RKO (cell line): Measurements from ENCODE around the gene ZNF286A.
A peak's percentile ranks its signal among the peaks of the same experiment; 100 is the strongest.
"Not testable (repeated sequence)": the region's sequence is repeated elsewhere in the genome, so short reads cannot be mapped to it uniquely, and the experiment has no call there.

Experiments
- DNase-seq: peaks from one replicate; pipeline ENCODE4 v3.0.0-alpha.2; 2016; ENCODE audit warnings: low spot score

The ZNF286A gene

GRCh38 chr17:15699413-15699924, at the start of gene ZNF286A:
Gene ZNF286A (plus strand): TSS chr17:15699752. CDS start chr17:15700330, 578 bp downstream.
- peak; percentile 99 for DNase-seq

DNA sequence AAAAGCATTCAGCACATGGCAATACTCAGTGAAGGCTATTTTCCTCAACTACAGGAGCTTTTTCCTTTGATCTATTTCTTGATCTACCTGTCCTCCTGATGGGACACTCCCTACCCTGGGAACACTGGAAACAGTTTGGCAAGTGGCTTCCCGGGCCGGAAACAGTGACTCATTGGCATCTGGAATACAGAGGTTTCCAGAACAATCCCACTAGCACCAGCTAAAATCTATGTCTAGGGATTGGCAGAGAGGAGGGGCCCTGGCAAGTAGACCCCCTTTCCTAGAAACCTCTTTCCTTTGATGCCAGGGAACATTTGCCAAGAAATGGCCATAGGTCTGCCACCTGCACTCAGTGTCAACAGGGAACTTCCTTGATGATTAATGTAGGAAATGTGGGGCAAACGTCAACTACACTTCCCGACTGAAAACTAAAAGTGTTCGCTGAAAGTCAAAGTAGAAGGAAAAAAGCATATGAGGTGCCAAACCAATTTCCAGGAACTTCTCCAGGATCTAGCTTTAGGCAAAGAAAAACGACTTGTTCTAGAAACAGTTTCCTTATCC, 49.6 kb upstream of the ZNF286A start:
- DNase-seq: peak; percentile 55

GRCh38 chr17:15650741-15651582, 48.6 kb upstream of the ZNF286A start:
- DNase-seq: no peak

DNA sequence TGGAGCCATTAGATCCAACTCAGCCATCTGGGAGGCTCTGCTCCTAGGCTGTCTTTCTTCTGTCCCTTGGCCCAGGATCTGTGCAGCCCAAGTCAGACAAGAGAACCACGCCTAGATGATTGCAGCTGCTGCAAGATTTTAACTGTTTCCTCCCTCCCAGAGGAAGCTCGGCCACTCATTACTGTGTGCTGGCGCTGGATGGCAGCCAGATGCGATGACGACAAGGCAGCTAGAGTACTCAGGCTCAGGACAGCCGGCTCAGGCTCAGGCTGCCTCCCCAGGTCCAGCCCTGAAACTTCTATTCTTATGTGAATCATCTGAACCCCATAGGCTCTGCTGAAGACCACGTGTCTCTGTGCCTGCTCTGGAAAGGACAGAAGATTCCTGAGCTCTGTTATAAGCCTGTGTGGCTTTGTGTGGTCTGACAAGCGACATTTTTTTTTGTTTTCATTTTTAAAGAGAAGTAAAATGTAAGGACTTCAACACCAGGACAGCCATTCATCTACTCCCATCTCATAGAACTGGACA, 47.9 kb upstream of the ZNF286A start:
- DNase-seq: peak; percentile 99

DNA sequence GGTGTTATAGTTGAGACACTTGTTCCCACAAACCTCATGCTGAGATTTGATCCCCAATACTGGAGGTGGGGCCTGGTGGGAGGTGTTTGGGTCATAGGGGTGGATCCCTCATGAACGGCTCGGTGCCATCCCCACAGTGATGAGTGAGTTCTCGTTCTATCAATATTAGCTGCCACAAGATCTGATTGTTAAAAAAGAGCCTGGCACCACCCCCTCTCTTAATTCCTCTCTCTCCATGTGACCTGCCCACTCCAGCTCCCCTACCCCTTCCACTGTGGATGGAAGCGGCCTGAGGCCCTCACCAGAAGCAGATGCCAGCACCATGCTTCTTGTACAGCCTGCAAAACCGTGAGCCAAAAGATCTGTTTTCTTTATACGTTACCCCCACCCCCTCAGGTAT, 46.6 kb upstream of the ZNF286A start:
- no peak for DNase-seq

GRCh38 chr17:15654401-15654800, 45.2 kb upstream of the ZNF286A start:
- not testable (repeated sequence) for DNase-seq

- no peak for DNase-seq
Observed at GRCh38 chr17:15654886-15655561, 44.5 kb upstream of the ZNF286A start.

DNA sequence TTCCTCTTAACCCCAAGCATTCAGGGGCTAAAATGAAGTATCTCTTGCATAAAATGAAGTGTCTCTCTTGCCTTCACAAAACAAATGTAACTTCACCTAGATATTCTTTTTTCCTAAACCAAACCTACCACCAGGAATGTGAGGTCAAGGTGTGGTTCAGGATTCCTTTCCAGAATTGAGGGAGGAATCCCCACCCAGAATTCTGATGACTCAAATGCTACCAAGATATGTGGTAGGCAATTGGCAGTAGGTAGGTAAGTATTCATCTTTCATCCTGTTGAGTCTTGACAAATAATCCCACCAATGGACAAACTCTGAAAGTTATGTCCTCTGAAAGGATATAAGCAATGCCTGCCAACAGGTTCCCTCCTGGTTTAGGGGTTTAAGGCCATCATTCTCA, 41.7 kb upstream of the ZNF286A start:
- no peak for DNase-seq

GRCh38 chr17:15658296-15658695, 41.3 kb upstream of the ZNF286A start:
- DNase-seq: no peak

- no peak for DNase-seq
Observed at GRCh38 chr17:15659236-15659635, 40.3 kb upstream of the ZNF286A start.

- no peak for DNase-seq
Observed at GRCh38 chr17:15659663-15660062, 39.9 kb upstream of the ZNF286A start.

DNA sequence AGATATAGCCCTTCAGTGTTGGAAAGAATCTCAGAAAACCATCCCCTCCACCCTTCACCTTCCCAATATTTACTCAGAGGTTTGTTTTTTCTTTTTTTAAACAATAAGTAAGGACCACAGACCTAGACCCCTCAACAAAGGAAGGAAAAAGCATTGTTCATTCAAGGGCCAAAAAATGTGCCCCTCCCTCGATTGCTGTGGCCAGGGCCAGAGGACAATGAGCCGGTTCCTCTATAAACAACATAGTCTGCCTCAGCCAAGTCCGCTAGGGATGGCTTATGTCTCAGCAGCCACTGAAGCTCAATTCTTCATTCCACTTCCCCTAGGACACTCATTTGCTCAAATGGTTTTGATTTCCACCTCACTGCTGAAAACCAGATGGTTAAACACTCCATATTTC, 39.5 kb upstream of the ZNF286A start:
- DNase-seq: no peak

- DNase-seq: no peak
Observed at GRCh38 chr17:15662681-15663080, 36.9 kb upstream of the ZNF286A start.

- DNase-seq: no peak
Observed at GRCh38 chr17:15663176-15663575, 36.4 kb upstream of the ZNF286A start.

GRCh38 chr17:15663691-15664090, 35.9 kb upstream of the ZNF286A start:
- DNase-seq: no peak

DNA sequence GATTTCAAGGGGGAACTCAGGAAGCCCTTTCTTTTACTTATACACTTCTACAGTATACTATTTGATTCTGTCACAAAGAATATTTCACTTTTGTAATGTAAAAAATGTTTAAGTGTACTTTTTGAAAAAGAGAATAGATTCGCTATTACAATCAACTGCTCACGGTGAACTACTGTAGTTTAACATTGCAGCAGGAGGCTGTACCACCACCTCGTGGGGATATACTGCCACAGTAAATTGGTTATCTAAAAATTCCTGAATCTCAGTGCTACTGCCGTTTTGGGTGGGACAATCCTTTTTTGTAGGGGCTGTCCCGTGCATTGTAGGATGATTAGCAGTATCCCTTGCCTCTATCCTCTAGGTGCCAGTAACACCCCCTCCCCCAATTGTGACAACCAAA, 30.0 kb upstream of the ZNF286A start:
- not testable (repeated sequence) for DNase-seq

GRCh38 chr17:15674640-15675039, 24.9 kb upstream of the ZNF286A start:
- DNase-seq: not testable (repeated sequence)

DNA sequence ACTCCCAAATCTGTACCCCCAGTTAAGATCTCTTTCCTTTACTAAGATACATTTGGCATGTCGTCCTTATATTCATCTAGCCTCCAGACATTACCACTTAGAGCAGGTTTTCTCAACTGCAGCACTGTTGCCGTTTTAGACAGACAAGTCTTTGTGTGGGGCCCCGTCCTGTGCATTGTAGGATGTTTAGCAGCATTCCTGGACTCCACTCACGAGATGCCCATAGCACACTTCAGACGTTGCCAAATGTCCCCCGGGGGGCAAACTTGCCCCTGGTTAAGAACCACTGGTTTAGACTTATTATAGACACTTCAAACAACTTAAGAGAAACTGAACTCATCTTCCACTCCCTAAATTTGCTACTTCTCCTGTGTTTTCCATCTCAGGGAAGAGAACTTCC, 23.6 kb upstream of the ZNF286A start:
- DNase-seq: not testable (repeated sequence)

DNA sequence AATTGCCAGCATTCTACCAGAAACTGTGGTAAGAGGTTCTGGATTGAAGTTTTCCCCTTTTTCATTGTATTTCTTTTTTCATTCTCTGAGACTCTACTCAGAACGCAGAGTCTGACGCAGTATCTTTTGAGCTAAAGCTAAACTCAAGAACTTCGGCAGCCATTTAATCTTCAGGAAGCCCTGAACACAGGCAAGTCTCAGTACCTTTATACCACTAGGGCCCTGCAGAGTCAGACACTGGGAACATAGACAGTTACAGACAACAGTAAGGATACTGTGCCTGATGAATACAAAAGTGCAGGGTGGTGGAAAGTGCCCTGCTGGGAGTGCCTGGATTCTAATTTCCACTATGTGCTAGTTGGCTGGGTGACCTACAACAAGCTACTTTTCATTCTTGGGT, 16.4 kb upstream of the ZNF286A start:
- peak; percentile 28 for DNase-seq

DNA sequence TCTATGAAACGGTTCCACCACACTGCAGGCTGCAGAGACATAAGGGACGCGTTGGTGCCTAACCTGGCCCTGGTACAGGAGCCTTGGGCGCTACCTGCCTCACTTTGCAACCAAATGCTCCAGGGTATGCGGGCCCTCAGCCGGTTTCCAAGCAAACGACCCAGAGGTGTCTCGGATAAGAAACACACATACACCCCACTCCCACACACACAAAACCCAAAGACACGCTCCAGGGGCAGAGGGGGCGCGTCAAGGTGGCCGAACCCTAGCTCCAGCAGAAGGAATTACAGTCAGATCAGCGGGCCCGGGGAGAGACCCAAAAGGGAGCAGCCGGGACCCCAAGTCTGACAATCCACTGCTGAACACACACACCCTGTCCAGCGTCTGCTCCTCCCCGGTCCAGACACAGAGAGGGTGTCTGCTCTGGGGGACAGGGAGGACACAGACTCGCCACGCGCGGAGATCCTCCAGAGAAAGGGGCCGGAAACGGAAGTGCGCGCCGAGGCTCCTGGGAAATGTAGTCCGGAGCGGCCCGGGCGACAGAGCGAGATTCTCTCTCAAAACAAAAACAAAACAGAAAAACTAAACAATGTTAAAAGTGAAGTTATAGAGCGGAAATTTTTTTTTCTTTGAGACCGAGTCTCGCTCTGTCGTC, 15.6 kb upstream of the ZNF286A start, which contains the start of gene TRIM16:
TRIM16 (minus strand) TSS at position 488 of the 655 bp plus-strand sequence. CDS start 32,702 bp downstream, outside the sequence.
- peak; percentile 60 for DNase-seq

DNA sequence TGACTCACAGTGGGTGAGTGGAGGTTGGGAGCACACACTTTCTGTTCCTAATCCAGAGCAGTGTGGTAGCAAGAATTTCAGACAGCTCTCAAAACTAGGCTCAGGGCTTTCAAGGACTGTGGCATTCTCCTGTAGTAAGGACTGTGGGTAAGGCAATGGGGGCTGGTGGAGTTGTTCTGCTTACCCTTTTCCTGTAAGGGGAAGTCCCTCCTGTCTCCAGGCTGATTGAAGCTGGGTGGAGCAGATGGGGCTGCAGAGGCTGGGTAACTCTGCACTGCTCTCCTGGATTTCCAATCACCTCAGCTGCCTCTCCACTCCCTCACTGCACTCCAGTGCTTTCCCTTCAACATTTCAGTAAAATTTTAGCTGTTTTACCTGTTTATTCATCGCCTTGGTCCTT, 12.1 kb upstream of the ZNF286A start:
- not testable (repeated sequence) for DNase-seq

- not testable (repeated sequence) for DNase-seq
Observed at GRCh38 chr17:15698967-15699366, 585 bp upstream of the ZNF286A start.
